GM12878 (cell line): ENCODE data around the gene INVS. TPM values are rescaled to one million over a fixed set of nuclear protein-coding genes. Genes with fewer than 3 reads are reported as not detected.

Experiments
- ATAC-seq: fragments of 200-7000 bp; cut with Tn5 transposase; 3 replicates; pipeline ENCODE4 v1.9.1; 2020; ENCODE audit warnings: mild to moderate bottlenecking, moderate library complexity
- BruUV-seq: library from RNA; stranded (reverse); fragments of 400-500 nt; replicated peaks from 2 replicates; lab custom pipeline; 2021; lab: Mats Ljungman, UMichigan
- CTCF ChIA-PET: fragments of 300-600 bp; sonication (Branson Sonifier 250); formaldehyde crosslinking; extraction: SDS; loops from one replicate; lab custom pipeline; 2021; ENCODE audit warnings: inconsistent platforms; lab: Yijun Ruan, JAX
- POLR2A ChIA-PET: fragments of 350-600 bp; formaldehyde crosslinking; extraction: SDS; loops from one replicate; lab custom pipeline; 2021; ENCODE audit warnings: inconsistent platforms; lab: Charles Lee
- RAD21 ChIA-PET: fragments of 300-600 bp; sonication (Branson Sonifier 250); formaldehyde crosslinking; loops from one replicate; lab custom pipeline; 2023; ENCODE audit warnings: antibody characterized with exemption; ENCODE audit not compliant: unreplicated experiment; lab: Charles Lee
- SMC1A ChIA-PET: fragments of 300-600 bp; sonication (Branson Sonifier 250); formaldehyde crosslinking; loops from one replicate; lab custom pipeline; 2023; ENCODE audit not compliant: unreplicated experiment, uncharacterized antibody; lab: Charles Lee
- DNase-seq: peaks from one replicate; pipeline ENCODE4 v3.0.0-alpha.2; 2011; ENCODE audit warnings: low read depth, low spot score
- FAIRE-seq: peaks from 3 replicates; lab custom pipeline; 2011; peaks lifted over from hg19 to GRCh38; lab: Jason Lieb, UNC
- H2AFZ ChIP-seq: 2 replicates; pipeline ENCODE4 v1.6.0; 2011; ENCODE audit warnings: low read depth, low read length, control low read depth; ENCODE audit not compliant: control insufficient read depth
- H3K27ac ChIP-seq: 2 replicates; pipeline ENCODE4 v1.5.1; 2011; ENCODE audit warnings: control low read depth; ENCODE audit not compliant: control insufficient read depth, insufficient read depth
- H3K27me3 ChIP-seq, 2 experiments: replicated peaks in 1 of 2; 2 replicates each; pipeline versions ENCODE4 v1.6.0 to v1.6.1; 2011; ENCODE audit warnings: low read length in 1 of 2; ENCODE audit not compliant: control insufficient read depth in 2 of 2, insufficient read depth in 2 of 2
- H3K36me3 ChIP-seq, 2 experiments: 2 replicates each; pipeline ENCODE4 v1.5.1; 2011; ENCODE audit warnings: low read length in 1 of 2; ENCODE audit not compliant: control insufficient read depth in 2 of 2, insufficient read depth in 2 of 2
- H3K4me1 ChIP-seq: 2 replicates; pipeline ENCODE4 v1.6.1; 2011; ENCODE audit warnings: mild to moderate bottlenecking, low read length, moderate library complexity, mixed read lengths; ENCODE audit not compliant: control insufficient read depth, insufficient read depth
- H3K4me2 ChIP-seq: 2 replicates; pipeline ENCODE4 v1.6.0; 2011; ENCODE audit warnings: control low read depth; ENCODE audit not compliant: control insufficient read depth, insufficient read depth
- H3K4me3 ChIP-seq: fragments of 200-600 bp; sonication (generic); 2 replicates; pipeline ENCODE4 v1.5.1; 2016
- H3K79me2 ChIP-seq: 2 replicates; pipeline ENCODE4 v1.6.0; 2011; ENCODE audit warnings: low read length; ENCODE audit not compliant: control insufficient read depth, insufficient read depth
- H3K9ac ChIP-seq: 2 replicates; pipeline ENCODE4 v1.8.0; 2011; ENCODE audit warnings: low read length, control low read depth, mixed read lengths; ENCODE audit not compliant: control insufficient read depth, insufficient read depth
- H3K9me3 ChIP-seq: replicated peaks from 3 replicates; pipeline ENCODE4 v1.5.1; 2011; ENCODE audit warnings: mild to moderate bottlenecking, low read length; ENCODE audit not compliant: control insufficient read depth, insufficient read depth
- H4K20me1 ChIP-seq: 2 replicates; pipeline ENCODE4 v1.6.0; 2011; ENCODE audit not compliant: control insufficient read depth, insufficient read depth
- BCL11A ChIP-seq: IDR thresholded peaks from 2 replicates; pipeline ENCODE4 v1.6.1; 2011; ENCODE audit warnings: low read depth, low read length
- CBFB ChIP-seq: IDR thresholded peaks from 2 replicates; pipeline ENCODE4 v1.6.1; 2016; ENCODE audit warnings: antibody characterized with exemption, low read depth
- CHD1 ChIP-seq: IDR thresholded peaks from 2 replicates; pipeline ENCODE4 v1.6.1; 2012; ENCODE audit warnings: low read depth, low read length, improper control_type of control experiment
- HCFC1 ChIP-seq: fragments of 150-350 bp; IDR thresholded peaks from 2 replicates; pipeline ENCODE4 v1.6.1; 2014; ENCODE audit warnings: low read length
- IKZF1 ChIP-seq: fragments of 450-650 bp; conservative IDR thresholded peaks from 2 replicates; pipeline ENCODE4 v1.6.1; 2017; ENCODE audit warnings: antibody characterized with exemption, mild to moderate bottlenecking
- IKZF2 ChIP-seq, 2 experiments: fragments of 450-650 bp; IDR thresholded peaks; 2 replicates each; pipeline ENCODE4 v1.6.1; 2017; ENCODE audit warnings: mild to moderate bottlenecking in 2 of 2, moderate library complexity in 2 of 2
- KLF5 ChIP-seq: fragments of 450-650 bp; IDR thresholded peaks from 2 replicates; pipeline ENCODE4 v1.6.1; 2014; ENCODE audit warnings: mild to moderate bottlenecking; ENCODE audit not compliant: partially characterized antibody
- MTA3 ChIP-seq: IDR thresholded peaks from 2 replicates; pipeline ENCODE4 v1.6.1; 2012; ENCODE audit warnings: low read length, inconsistent platforms, borderline replicate concordance
- NFXL1 ChIP-seq: fragments of 450-650 bp; IDR thresholded peaks from 2 replicates; pipeline ENCODE4 v1.6.1; 2017; ENCODE audit warnings: antibody characterized with exemption, mild to moderate bottlenecking, borderline replicate concordance
- NR2C2 ChIP-seq: IDR thresholded peaks from 2 replicates; pipeline ENCODE4 v1.6.1; 2011; ENCODE audit warnings: borderline replicate concordance, low read depth; ENCODE audit not compliant: control insufficient read depth, insufficient read length
- POU2F2 ChIP-seq: IDR thresholded peaks from 3 replicates; pipeline ENCODE4 v1.6.1; 2011; ENCODE audit warnings: low read depth, mild to moderate bottlenecking, low read length, borderline replicate concordance
- RCOR1 ChIP-seq: conservative IDR thresholded peaks from 2 replicates; pipeline ENCODE4 v1.6.1; 2012; ENCODE audit warnings: low read depth, low read length, improper control_type of control experiment
- SMAD5 ChIP-seq: IDR thresholded peaks from 2 replicates; pipeline ENCODE4 v1.6.1; 2016; ENCODE audit warnings: antibody characterized with exemption, low read depth
- SP1 ChIP-seq: IDR thresholded peaks from one replicate; pipeline ENCODE4 v1.6.1; 2011; ENCODE audit warnings: low read depth, low read length
- TAF1 ChIP-seq: IDR thresholded peaks from 2 replicates; pipeline ENCODE4 v1.6.1; 2011; ENCODE audit warnings: mild to moderate bottlenecking, low read depth, low read length, borderline replicate concordance
- TARDBP ChIP-seq: IDR thresholded peaks from 2 replicates; pipeline ENCODE4 v1.6.1; 2016; ENCODE audit warnings: borderline replicate concordance
- YBX1 ChIP-seq: fragments of 450-650 bp; IDR thresholded peaks from 2 replicates; pipeline ENCODE4 v1.6.1; 2016; ENCODE audit warnings: antibody characterized with exemption
- ZNF274 ChIP-seq: IDR thresholded peaks from one replicate; pipeline ENCODE4 v1.8.0; 2011; ENCODE audit not compliant: insufficient read length, insufficient read depth
- ZNF687 ChIP-seq: fragments of 450-650 bp; IDR thresholded peaks from 2 replicates; pipeline ENCODE4 v1.6.1; 2017; ENCODE audit warnings: mild to moderate bottlenecking, moderate library complexity
- WGBS: methylation state at CpG from one replicate; pipeline ENCODE4 v1.1.6; 2016; ENCODE audit warnings: low lambda C conversion rate; ENCODE audit not compliant: insufficient replicate concordance, insufficient coverage; ENCODE audit errors: missing lambda C conversion rate; 5-methylcytosine and 5-hydroxymethylcytosine counted together
- in situ Hi-C: fragments of 300-500 bp; cut with MboI; formaldehyde crosslinking; loops from 9 replicates; pipeline ENCODE4 v1.14.3; 2018; ENCODE audit warnings: mixed read lengths
- intact Hi-C: fragments of 100-400 bp; cut with micrococcal nuclease; formaldehyde crosslinking; loops from one replicate; pipeline ENCODE4 v1.14.2; 2022; ENCODE audit not compliant: unreplicated experiment
- polyA plus RNA-seq, 11 experiments: library from polyadenylated mRNA; depleted of rRNA in 4 of 11; unstranded in 6 of 11; stranded (reverse) in 5 of 11; fragments of >200 nt; fragmentation: Nextera tagmentation in 4 of 11; fragmentation: Illumina TruSeq in 1 of 11; extraction: Ambion mirVana in 4 of 11; extraction: Trizol in 1 of 11; gene quantifications; 1 replicate in 1 of 11; 2 replicates in 10 of 11; pipeline versions ENCODE4 v1.2.1 to v1.2.3, GENCODE V29; 2011 to 2016; ENCODE audit warnings: inconsistent platforms in 2 of 11, missing spikeins in 2 of 11, low read depth in 1 of 11
- total RNA-seq, 4 experiments: library from RNA; depleted of rRNA in 3 of 4; stranded (reverse); fragments of >200 nt in 3 of 4; fragmentation: Illumina TruSeq in 1 of 4; extraction: Trizol in 1 of 4; gene quantifications; 2 replicates each; pipeline versions ENCODE4 v1.2.1 to v1.2.3, GENCODE V29; 2013 to 2021

Gene INVS
- total and polyA plus RNA-seq, 10 of the 15 experiments (the other 5 are each of a cell fraction or from before 2014, with no cell fraction given): 0.93 to 20.8 (median 13.2) TPM

DNA sequence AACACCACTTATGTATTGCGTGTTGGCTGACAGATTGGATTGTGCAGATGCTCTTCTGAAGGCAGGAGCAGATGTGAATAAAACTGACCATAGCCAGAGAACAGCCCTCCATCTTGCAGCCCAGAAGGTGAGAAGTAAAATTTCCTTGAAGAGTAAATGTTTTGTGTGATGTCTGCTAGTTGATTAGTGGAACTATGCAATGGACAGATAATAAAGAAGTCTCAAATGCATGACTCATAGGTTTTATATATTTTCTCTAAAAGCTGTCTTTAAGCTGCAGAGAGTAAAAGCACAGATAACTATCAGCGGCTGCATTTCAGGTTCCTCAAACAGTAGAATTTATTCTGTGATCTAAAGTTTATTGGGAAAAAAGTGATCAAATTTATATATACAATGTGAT is 27.4 kb downstream of the INVS start:
- intact Hi-C loops: no loop called here
- FAIRE-seq: no peak

More for the DNA sequence above, 27.4 kb downstream of the INVS start:
- Histone ChIP-seq H3K4me3 (no peak overlapping the region), H3K4me2 (no peak overlapping the region), H2AFZ (no peak overlapping the region), H3K79me2 (no peaks in the 10 kb centered on the region), H3K9ac (no peak overlapping the region), H3K27ac (no peak overlapping the region), H4K20me1 (no peaks in the 10 kb centered on the region), H3K9me3 (no peaks in the 10 kb centered on the region), H3K4me1 (no peaks in the 10 kb centered on the region), H3K27me3 (no peaks in the 10 kb centered on the region), H3K36me3 (no peaks in the 10 kb centered on the region)
- POLR2A ChIA-PET: no interaction called here
- DNase-seq (no peak), ATAC-seq (no peak)
- SMC1A ChIA-PET: interaction anchor here (1.6 kb wide), 1 partner anchor 32 kb away, joined by 3 read pairs; no protein-coding TSS in a partner anchor
- CTCF ChIA-PET: no interaction called here
- 94% methylated on average over 2 of the region's 2 CpGs for WGBS
- RAD21 ChIA-PET: no interaction called here
- in situ Hi-C loops: no loop called here
- TF ChIP-seq CHD1 (no peak), MTA3 (no peak), NFXL1 (no peak), TAF1 (no peak), HCFC1 (no peak), RCOR1 (no peak), TARDBP (no peak), YBX1 (no peak), NR2C2 (no peak), SMAD5 (no peak), BCL11A (no peak), CBFB (no peak), POU2F2 (no peak), SP1 (no peak), IKZF1 (no peak), IKZF2 (IDR thresholded peaks at IDR 0.05) (no peak), KLF5 (no peak), ZNF687 (no peak), ZNF274 (no peak)
- no TSS peak for BruUV-seq
